Muscle layer of duodenum (tissue), 2 donors: ENCODE results near the gene PDLIM7.
"Not testable (repeated sequence)": the region's sequence is repeated elsewhere in the genome, so short reads cannot be mapped to it uniquely, and the experiment has no call there.

Experiments
- H3K27ac ChIP-seq: one replicate; pipeline ENCODE4 v1.7.0; 2013; ENCODE audit warnings: mild to moderate bottlenecking, low read length
- H3K27me3 ChIP-seq: one replicate; pipeline ENCODE4 v1.7.0; 2013; ENCODE audit warnings: low read depth, mild to moderate bottlenecking, control low read depth, low read length
- H3K36me3 ChIP-seq, 2 donors: one replicate each; pipeline ENCODE4 v1.7.0; 2013; ENCODE audit warnings: low read length in 2 of 2, control low read depth in 1 of 2, mild to moderate bottlenecking in 1 of 2; ENCODE audit not compliant: insufficient read depth in 2 of 2, control insufficient read depth in 1 of 2
- H3K4me1 ChIP-seq, 2 donors: one replicate each; pipeline ENCODE4 v1.7.0; 2013; ENCODE audit warnings: low read length in 2 of 2, mild to moderate bottlenecking in 2 of 2, control low read depth in 1 of 2, moderate library complexity in 1 of 2; ENCODE audit not compliant: insufficient read depth in 2 of 2, control insufficient read depth in 1 of 2
- H3K4me3 ChIP-seq, 2 donors: one replicate each; pipeline ENCODE4 v1.7.0; 2013; ENCODE audit warnings: low read length in 2 of 2, low read depth in 1 of 2, mild to moderate bottlenecking in 1 of 2
- H3K9me3 ChIP-seq, 2 donors: one replicate each; pipeline ENCODE4 v1.7.0; 2013; ENCODE audit warnings: low read length in 2 of 2, control low read depth in 1 of 2, mild to moderate bottlenecking in 1 of 2; ENCODE audit not compliant: control insufficient read depth in 1 of 2
- donor health status: healthy.

Gene PDLIM7

GRCh38 chr5:177487144-177487543 is 10.3 kb downstream of the PDLIM7 start:
- Histone ChIP-seq H3K36me3 (peaks cover 29 to 74% of the 10 kb centered on the region in 2 donors), H3K27ac (no peak overlapping the region), H3K4me1 (peaks cover 5 to 81% of the 10 kb centered on the region in 2 donors), H3K4me3 (no peak overlapping the region), H3K27me3 (no peaks in the 10 kb centered on the region), H3K9me3 (no peaks in the 10 kb centered on the region)

- Histone ChIP-seq H3K27me3 (no peaks in the 10 kb centered on the region), H3K27ac (no peak overlapping the region), H3K9me3 (no peaks in the 10 kb centered on the region), H3K4me1 (peaks cover 5 to 81% of the 10 kb centered on the region in 2 donors), H3K4me3 (no peak overlapping the region), H3K36me3 (peaks cover 29 to 73% of the 10 kb centered on the region in 2 donors)
Observed at GRCh38 chr5:177486256-177486655, 11.1 kb downstream of the PDLIM7 start.

GRCh38 chr5:177485753-177486152 is 11.7 kb downstream of the PDLIM7 start:
- H3K4me3 ChIP-seq, H3K9me3 ChIP-seq, H3K27ac ChIP-seq, H3K27me3 ChIP-seq: not testable (repeated sequence)
- Histone ChIP-seq H3K4me1 (peaks cover 5 to 76% of the 10 kb centered on the region in 2 donors), H3K36me3 (peaks cover 29 to 68% of the 10 kb centered on the region in 2 donors)

- no peak overlapping the region for H3K27ac ChIP-seq
- peaks cover 26 to 60% of the 10 kb centered on the region in 2 donors for H3K36me3 ChIP-seq
- H3K27me3 ChIP-seq, result no peaks in the 10 kb centered on the region
- no peaks in the 10 kb centered on the region for H3K9me3 ChIP-seq
- H3K4me1 ChIP-seq, result peaks cover 5 to 73% of the 10 kb centered on the region in 2 donors
- H3K4me3 ChIP-seq, result no peak overlapping the region
Observed at GRCh38 chr5:177484902-177485549, 12.4 kb downstream of the PDLIM7 start.

- Histone ChIP-seq H3K9me3 (no peaks in the 10 kb centered on the region), H3K4me3 (no peak overlapping the region), H3K27me3 (no peaks in the 10 kb centered on the region), H3K27ac (no peak overlapping the region), H3K36me3 (peaks cover 25 to 53% of the 10 kb centered on the region in 2 donors), H3K4me1 (peaks cover 10 to 73% of the 10 kb centered on the region in 2 donors)
Observed at GRCh38 chr5:177483994-177484901, 13.2 kb downstream of the PDLIM7 start.

GRCh38 chr5:177483042-177483441 is 14.4 kb downstream of the PDLIM7 start:
- Histone ChIP-seq H3K27ac (no peak overlapping the region), H3K9me3 (no peaks in the 10 kb centered on the region), H3K27me3 (no peaks in the 10 kb centered on the region), H3K4me3 (no peak overlapping the region), H3K4me1 (peaks cover 10 to 73% of the 10 kb centered on the region in 2 donors), H3K36me3 (peaks cover 21 to 42% of the 10 kb centered on the region in 2 donors)

- no peak overlapping the region for H3K27ac ChIP-seq
- no peaks in the 10 kb centered on the region for H3K9me3 ChIP-seq
- peaks cover 10 to 73% of the 10 kb centered on the region in 2 donors for H3K4me1 ChIP-seq
- peaks cover 19 to 35% of the 10 kb centered on the region in 2 donors for H3K36me3 ChIP-seq
- H3K4me3 ChIP-seq, result no peak overlapping the region
- H3K27me3 ChIP-seq, result no peaks in the 10 kb centered on the region
Observed at GRCh38 chr5:177482359-177482795, 15.0 kb downstream of the PDLIM7 start.

- H3K4me1 ChIP-seq, result peaks cover 10 to 76% of the 10 kb centered on the region in 2 donors
- H3K36me3 ChIP-seq, result peaks cover 10 to 16% of the 10 kb centered on the region in 2 donors
- H3K9me3 ChIP-seq, result no peaks in the 10 kb centered on the region
- H3K27me3 ChIP-seq, result no peaks in the 10 kb centered on the region
- peak overlapping the region; percentile 79 for H3K27ac ChIP-seq
- H3K4me3 ChIP-seq, result no peak overlapping the region
Observed at GRCh38 chr5:177479774-177480173, 17.6 kb downstream of the PDLIM7 start.

GRCh38 chr5:177478711-177479646 is 18.4 kb downstream of the PDLIM7 start:
- peaks cover 5 to 15% of the 10 kb centered on the region in 2 donors for H3K36me3 ChIP-seq
- H3K27ac ChIP-seq, result peak overlapping the region; percentile 79
- no peaks in the 10 kb centered on the region for H3K27me3 ChIP-seq
- H3K9me3 ChIP-seq, result no peaks in the 10 kb centered on the region
- H3K4me1 ChIP-seq, result peaks cover 5 to 75% of the 10 kb centered on the region in 2 donors
- H3K4me3 ChIP-seq, result peak overlapping the region in 1 of 2 donors; percentile 1

- Histone ChIP-seq H3K4me3 (no peak overlapping the region), H3K27ac (no peak overlapping the region), H3K9me3 (no peaks in the 10 kb centered on the region), H3K36me3 (peaks cover 0 to 5% of the 10 kb centered on the region in 2 donors), H3K27me3 (no peaks in the 10 kb centered on the region), H3K4me1 (peaks cover 5 to 64% of the 10 kb centered on the region in 2 donors)
Observed at GRCh38 chr5:177477701-177478477, 19.5 kb downstream of the PDLIM7 start.
